Medulla oblongata (tissue), 1 donor: Measurements from ENCODE around the gene KCNIP1.

Experiments used
- DNase-seq: peaks from one replicate; pipeline ENCODE4 v3.0.0-alpha.2; 2015; ENCODE audit errors: extremely low spot score

The KCNIP1 gene

GRCh38 chr5:170483701-170484458 is 19.9 kb upstream of the KCNIP1 start:
- no peak for DNase-seq

- DNase-seq: no peak
These were observed 19.4 kb upstream of the KCNIP1 start for GRCh38 chr5:170484459-170484831.

GRCh38 chr5:170484847-170485615 is 18.8 kb upstream of the KCNIP1 start:
- no peak for DNase-seq

GRCh38 chr5:170485616-170485911 is 18.3 kb upstream of the KCNIP1 start:
- DNase-seq: no peak

- DNase-seq: no peak
These were observed 17.4 kb upstream of the KCNIP1 start for GRCh38 chr5:170486371-170486770.

GRCh38 chr5:170488570-170488969 is 15.2 kb upstream of the KCNIP1 start:
- no peak for DNase-seq

GRCh38 chr5:170489199-170489598 is 14.6 kb upstream of the KCNIP1 start:
- no peak for DNase-seq

GRCh38 chr5:170490381-170490780 is 13.4 kb upstream of the KCNIP1 start:
- no peak for DNase-seq

- DNase-seq: peak; percentile 80
These were observed 12.3 kb upstream of the KCNIP1 start for GRCh38 chr5:170491479-170491878.

GRCh38 chr5:170493028-170493820 is 10.6 kb upstream of the KCNIP1 start:
- DNase-seq: peak; percentile 68

- DNase-seq: no peak
These were observed 9.8 kb upstream of the KCNIP1 start for GRCh38 chr5:170494041-170494440.

GRCh38 chr5:170495825-170496661 is 7.8 kb upstream of the KCNIP1 start:
- no peak for DNase-seq

GRCh38 chr5:170496662-170497028 is 7.2 kb upstream of the KCNIP1 start:
- DNase-seq: no peak

GRCh38 chr5:170497311-170498038 is 6.3 kb upstream of the KCNIP1 start:
- DNase-seq: no peak

- DNase-seq: no peak
These were observed 4.9 kb upstream of the KCNIP1 start for GRCh38 chr5:170498811-170499351.

GRCh38 chr5:170499621-170500020 is 4.2 kb upstream of the KCNIP1 start:
- DNase-seq: no peak

GRCh38 chr5:170501361-170501760 is 2.5 kb upstream of the KCNIP1 start:
- no peak for DNase-seq

- no peak for DNase-seq
These were observed 1.9 kb upstream of the KCNIP1 start for GRCh38 chr5:170501931-170502330.

- no peak for DNase-seq
These were observed 921 bp downstream of the KCNIP1 start for GRCh38 chr5:170504616-170505266.

GRCh38 chr5:170508036-170508435 is 4.2 kb downstream of the KCNIP1 start:
- DNase-seq: no peak
